IPS-18a (cell line): ENCODE results near the gene UGT2B11.
"Not testable (repeated sequence)": the region's sequence is repeated elsewhere in the genome, so short reads cannot be mapped to it uniquely, and the experiment has no call there.

Source experiments
- H3K27ac ChIP-seq: one replicate; pipeline ENCODE4 v1.5.1; 2013; ENCODE audit warnings: low read length
- H3K27me3 ChIP-seq: one replicate; pipeline ENCODE4 v1.6.1; 2013; ENCODE audit warnings: mild to moderate bottlenecking, low read length; ENCODE audit not compliant: control insufficient read depth, insufficient read depth
- H3K36me3 ChIP-seq: one replicate; pipeline ENCODE4 v1.6.1; 2013; ENCODE audit warnings: low read depth, low read length; ENCODE audit not compliant: control insufficient read depth
- H3K4me1 ChIP-seq: one replicate; pipeline ENCODE4 v1.6.1; 2013; ENCODE audit warnings: low read depth, low read length; ENCODE audit not compliant: control insufficient read depth
- H3K4me3 ChIP-seq: one replicate; pipeline ENCODE4 v1.5.1; 2013; ENCODE audit warnings: low read length
- H3K9ac ChIP-seq: one replicate; pipeline ENCODE4 v1.6.1; 2013; ENCODE audit warnings: mild to moderate bottlenecking, low read length, moderate library complexity
- H3K9me3 ChIP-seq: one replicate; pipeline ENCODE4 v1.6.1; 2013; ENCODE audit warnings: low read depth, low read length; ENCODE audit not compliant: control insufficient read depth

The UGT2B11 gene

DNA sequence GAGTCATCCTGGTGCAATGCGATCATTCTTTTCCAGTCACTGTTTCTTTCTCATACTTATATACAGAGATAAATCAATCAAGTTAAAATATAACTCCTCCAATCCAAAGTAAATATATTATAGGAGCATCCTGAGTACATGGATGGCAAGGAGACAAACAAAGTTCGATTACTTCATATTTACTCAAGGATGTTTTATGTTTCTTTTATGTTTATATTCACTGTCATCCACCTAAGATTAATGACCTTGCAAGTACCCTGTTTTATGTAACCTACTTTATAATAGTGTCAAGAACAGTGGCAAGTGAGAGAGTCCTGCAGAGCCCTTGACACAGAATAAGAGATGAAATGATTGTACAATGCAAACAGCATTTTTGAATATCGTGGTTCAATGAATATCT lies at the start of gene UGT2B11:
TSS of gene UGT2B11 (minus strand) at position 33 of the 400 bp plus-strand sequence. CDS start at position 7, 26 bp downstream.
- Histone ChIP-seq H3K27ac (no peak within 1 kb of the TSS), H3K4me3 (no peak within 1 kb of the TSS), H3K27me3 (no peaks in the 10 kb centered on the region), H3K9me3 (no peaks in the 10 kb centered on the region), H3K4me1 (no peaks in the 10 kb centered on the region), H3K9ac (no peak within 1 kb of the TSS), H3K36me3 (no peaks in the 10 kb centered on the region)

GRCh38 chr4:69253147-69253772 lies 38.7 kb upstream of the UGT2B11 start:
- H3K27me3 ChIP-seq, H3K9me3 ChIP-seq, H3K27ac ChIP-seq, H3K4me3 ChIP-seq, H3K4me1 ChIP-seq, H3K9ac ChIP-seq, H3K36me3 ChIP-seq: not testable (repeated sequence)

GRCh38 chr4:69250884-69251283 lies 36.3 kb upstream of the UGT2B11 start:
- not testable (repeated sequence) for H3K27me3 ChIP-seq, H3K4me3 ChIP-seq, H3K27ac ChIP-seq, H3K9ac ChIP-seq, H3K4me1 ChIP-seq, H3K36me3 ChIP-seq, H3K9me3 ChIP-seq

GRCh38 chr4:69242562-69243240 lies 28.2 kb upstream of the UGT2B11 start:
- H3K9me3 ChIP-seq, H3K36me3 ChIP-seq, H3K4me1 ChIP-seq, H3K9ac ChIP-seq, H3K27me3 ChIP-seq, H3K27ac ChIP-seq, H3K4me3 ChIP-seq: not testable (repeated sequence)

DNA sequence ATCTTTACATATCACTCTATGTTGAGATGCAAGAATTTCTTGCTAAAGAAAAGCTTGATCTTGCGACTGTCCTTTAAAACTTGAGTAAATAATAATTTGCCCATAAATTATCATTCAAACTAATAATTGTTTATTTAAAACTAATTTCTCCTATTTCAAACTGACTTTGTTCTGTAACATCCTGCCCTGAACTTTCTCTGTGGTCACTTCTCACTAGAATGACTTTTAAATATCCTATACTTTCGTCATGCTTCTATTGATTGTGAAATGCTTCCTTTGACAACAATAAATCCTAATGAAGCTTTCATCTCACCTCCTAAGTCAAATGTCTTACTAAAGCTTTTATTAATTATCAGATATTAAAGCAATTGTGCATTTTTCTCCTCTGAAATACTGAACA lies 27.2 kb upstream of the UGT2B11 start:
- not testable (repeated sequence) for H3K27me3 ChIP-seq, H3K4me1 ChIP-seq, H3K4me3 ChIP-seq, H3K27ac ChIP-seq, H3K9me3 ChIP-seq, H3K9ac ChIP-seq, H3K36me3 ChIP-seq

DNA sequence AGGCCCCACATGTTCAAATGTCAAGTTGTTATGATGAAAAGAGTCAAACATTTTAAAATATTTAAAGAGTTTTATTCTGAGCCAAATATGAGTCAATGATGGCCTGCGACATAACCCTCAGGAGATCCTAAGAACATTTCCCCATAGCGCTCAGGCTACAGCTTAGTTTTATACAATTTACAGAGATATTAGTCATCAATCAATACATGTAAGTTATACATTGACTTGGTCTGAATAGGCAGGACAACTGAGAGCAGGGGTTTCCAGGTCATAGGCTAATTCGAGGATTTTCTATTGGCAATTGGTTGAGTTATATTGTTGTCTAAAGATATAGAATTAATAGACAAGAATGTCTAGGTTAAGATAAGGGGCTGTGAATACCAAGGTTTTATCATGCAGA lies 26.2 kb upstream of the UGT2B11 start:
- H3K27ac ChIP-seq, H3K4me3 ChIP-seq, H3K27me3 ChIP-seq, H3K4me1 ChIP-seq, H3K36me3 ChIP-seq, H3K9me3 ChIP-seq, H3K9ac ChIP-seq: not testable (repeated sequence)

DNA sequence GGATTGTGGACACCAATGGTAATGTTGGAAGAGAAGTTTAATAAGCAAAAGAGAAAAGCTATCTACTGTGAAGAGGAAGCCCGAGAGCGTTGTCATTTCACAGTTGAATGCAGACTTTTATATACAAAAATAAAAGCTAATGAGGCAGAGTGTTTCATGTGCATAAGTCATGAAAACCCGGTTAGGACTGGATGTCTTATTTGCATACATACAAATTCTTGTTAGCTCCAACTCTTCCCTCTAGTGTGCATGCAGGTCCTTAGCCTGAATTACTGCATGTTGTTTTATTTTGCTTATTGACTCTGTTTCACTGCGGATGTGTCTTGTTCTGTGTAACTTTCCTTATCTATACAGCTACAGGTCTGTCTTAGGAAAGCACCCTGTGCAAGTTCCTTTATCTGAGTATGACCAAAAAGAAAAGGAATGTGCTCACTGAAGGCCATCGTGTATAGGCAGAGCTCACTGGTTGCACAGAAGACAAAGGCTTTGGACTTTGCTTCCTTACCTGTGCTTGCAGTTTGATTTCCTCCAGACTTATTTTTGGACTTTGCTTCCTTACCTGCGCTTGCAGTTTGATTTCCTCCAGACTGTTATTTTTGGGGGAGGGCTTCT lies 25.1 kb upstream of the UGT2B11 start:
- Histone ChIP-seq H3K9ac (no peak overlapping the region), H3K4me1 (no peaks in the 10 kb centered on the region), H3K27ac (no peak overlapping the region)

GRCh38 chr4:69239092-69239491 lies 24.5 kb upstream of the UGT2B11 start:
- Histone ChIP-seq H3K27ac (no peak overlapping the region), H3K4me1 (no peaks in the 10 kb centered on the region), H3K27me3 (no peaks in the 10 kb centered on the region), H3K4me3 (no peak overlapping the region), H3K36me3 (no peaks in the 10 kb centered on the region), H3K9ac (no peak overlapping the region), H3K9me3 (no peaks in the 10 kb centered on the region)

More for the DNA sequence above, 25.1 kb upstream of the UGT2B11 start:
- H3K27me3 ChIP-seq, result no peaks in the 10 kb centered on the region
- no peaks in the 10 kb centered on the region for H3K36me3 ChIP-seq
- no peak overlapping the region for H3K4me3 ChIP-seq
- no peaks in the 10 kb centered on the region for H3K9me3 ChIP-seq

GRCh38 chr4:69224891-69225290 lies 10.3 kb upstream of the UGT2B11 start:
- Histone ChIP-seq H3K9me3 (no peaks in the 10 kb centered on the region), H3K27me3 (no peaks in the 10 kb centered on the region), H3K4me3 (no peak overlapping the region), H3K4me1 (no peaks in the 10 kb centered on the region), H3K36me3 (no peaks in the 10 kb centered on the region), H3K9ac (no peak overlapping the region), H3K27ac (no peak overlapping the region)

DNA sequence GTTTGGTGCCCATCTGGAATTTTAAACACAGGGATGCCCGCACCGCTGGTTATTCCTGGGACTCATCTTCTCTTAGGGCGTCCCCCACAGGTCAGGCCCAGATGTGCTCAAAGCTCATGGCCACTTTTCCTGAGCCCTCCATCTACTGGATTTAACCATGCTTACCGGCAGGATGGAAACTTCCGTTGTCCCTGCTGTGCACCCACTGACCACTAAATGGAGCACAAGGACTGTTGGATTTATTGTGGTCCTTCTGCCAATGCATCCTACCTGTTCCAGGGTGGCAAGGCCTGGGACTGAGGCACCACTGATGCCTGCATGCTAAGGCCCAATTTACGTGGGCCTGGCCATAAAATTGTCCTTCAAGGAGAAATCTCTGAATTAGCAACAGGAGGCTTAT lies 8.7 kb upstream of the UGT2B11 start:
- not testable (repeated sequence) for H3K9me3 ChIP-seq, H3K36me3 ChIP-seq, H3K27me3 ChIP-seq, H3K4me3 ChIP-seq, H3K4me1 ChIP-seq, H3K27ac ChIP-seq, H3K9ac ChIP-seq

DNA sequence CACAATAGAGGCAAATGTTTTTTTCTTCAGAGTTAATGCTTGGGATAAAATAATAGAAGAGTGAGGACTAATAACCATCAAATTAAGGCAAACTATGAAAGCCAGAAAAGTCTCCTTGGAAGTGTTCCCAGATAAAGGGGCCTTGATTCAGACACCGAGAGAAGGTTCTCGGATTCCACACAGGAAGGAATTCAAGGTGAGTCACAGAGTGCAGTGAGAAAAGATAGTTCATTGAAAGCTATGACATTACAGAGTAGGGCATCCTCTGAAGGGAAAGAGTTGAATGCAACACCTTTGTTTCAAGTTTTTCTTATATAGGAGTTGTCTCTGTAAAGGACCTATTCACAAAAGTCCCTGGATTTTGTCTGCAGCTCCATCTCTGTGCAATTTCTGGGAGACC lies 3.9 kb upstream of the UGT2B11 start:
- not testable (repeated sequence) for H3K4me1 ChIP-seq, H3K27ac ChIP-seq

GRCh38 chr4:69210911-69211310 lies 3.6 kb downstream of the UGT2B11 start:
- Histone ChIP-seq H3K9ac (no peak overlapping the region), H3K9me3 (no peaks in the 10 kb centered on the region), H3K27ac (no peak overlapping the region), H3K27me3 (no peaks in the 10 kb centered on the region), H3K4me3 (no peak overlapping the region), H3K36me3 (no peaks in the 10 kb centered on the region), H3K4me1 (no peaks in the 10 kb centered on the region)

More for the DNA sequence above, 3.9 kb upstream of the UGT2B11 start:
- H3K4me3 ChIP-seq, H3K27me3 ChIP-seq, H3K9me3 ChIP-seq, H3K36me3 ChIP-seq, H3K9ac ChIP-seq: not testable (repeated sequence)
